GM12875 (cell line): ENCODE results near the gene ATP4B.

Experiments used
- H3K4me3 ChIP-seq: one replicate; pipeline ENCODE4 v1.5.1; 2011; ENCODE audit warnings: low read depth, low read length, control low read depth
- CTCF ChIP-seq: IDR thresholded peaks from 2 replicates; pipeline ENCODE4 v1.5.1; 2011; ENCODE audit warnings: low read depth, mild to moderate bottlenecking, control low read depth, inconsistent platforms, low read length, moderate library complexity, borderline replicate concordance; ENCODE audit not compliant: insufficient read depth

ATP4B gene

GRCh38 chr13:113657851-113658741 is at the start of gene ATP4B:
TSS of gene ATP4B (minus strand) at chr13:113658198. CDS start at chr13:113658144, 54 bp downstream.
- no peak for TF ChIP-seq CTCF
- H3K4me3 ChIP-seq: no peak within 1 kb of the TSS

- no peak for TF ChIP-seq CTCF
- no peak overlapping the region for H3K4me3 ChIP-seq
These were observed 14.1 kb upstream of the ATP4B start for GRCh38 chr13:113672002-113672651.

GRCh38 chr13:113671066-113672001 is 13.3 kb upstream of the ATP4B start:
- no peak for TF ChIP-seq CTCF
- H3K4me3 ChIP-seq: no peak overlapping the region

DNA sequence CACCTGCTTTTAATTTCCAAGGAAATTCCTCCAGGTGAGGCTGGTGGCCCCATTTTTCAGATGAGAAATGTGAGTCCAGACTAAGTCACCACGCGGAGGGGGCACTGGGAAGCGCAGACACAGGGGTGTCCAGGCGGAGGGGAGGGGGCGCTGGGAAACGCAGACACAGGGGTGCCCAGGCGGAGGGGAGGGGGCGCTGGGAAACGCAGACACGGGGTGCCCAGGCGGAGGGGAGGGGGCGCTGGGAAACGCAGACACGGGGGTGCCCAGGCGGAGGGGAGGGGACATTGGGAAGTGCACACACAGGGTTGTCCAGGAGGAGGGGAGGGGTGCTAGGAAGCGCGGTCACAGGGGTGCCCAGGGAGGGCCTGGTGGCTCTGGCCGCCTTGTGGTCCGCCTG is 12.5 kb upstream of the ATP4B start:
- TF ChIP-seq CTCF: no peak
- no peak overlapping the region for H3K4me3 ChIP-seq

- H3K4me3 ChIP-seq: no peak overlapping the region
- no peak for TF ChIP-seq CTCF
These were observed 11.8 kb upstream of the ATP4B start for GRCh38 chr13:113669755-113670341.

- no peak overlapping the region for H3K4me3 ChIP-seq
- no peak for TF ChIP-seq CTCF
These were observed 11.3 kb upstream of the ATP4B start for GRCh38 chr13:113669231-113669754.
